SKM-1 treated with dmso at 0.1 percent for 144 hours (cell line): ENCODE results near the gene SNAPC3.
"Not testable (repeated sequence)": the region's sequence is repeated elsewhere in the genome, so short reads cannot be mapped to it uniquely, and the experiment has no call there.

Experiments
- DNase-seq: peaks from one replicate; lab custom pipeline; 2025; ENCODE audit not compliant: unreplicated experiment; lab: John Stamatoyannopoulos, UW

The SNAPC3 gene

GRCh38 chr9:15422372-15423230 is at the start of gene SNAPC3:
SNAPC3 (plus strand) TSS chr9:15422876; CDS start chr9:15422880, 4 bp downstream.
- peak; percentile 95 for DNase-seq

- DNase-seq, result no peak
Observed at GRCh38 chr9:15373881-15374280, 48.8 kb upstream of the SNAPC3 start.

GRCh38 chr9:15374310-15374709 is 48.4 kb upstream of the SNAPC3 start:
- peak; percentile 78 for DNase-seq

GRCh38 chr9:15374825-15375224 is 47.9 kb upstream of the SNAPC3 start:
- no peak for DNase-seq

- DNase-seq, result no peak
Observed at GRCh38 chr9:15377625-15378540, 44.8 kb upstream of the SNAPC3 start.

GRCh38 chr9:15379317-15379716 is 43.4 kb upstream of the SNAPC3 start:
- not testable (repeated sequence) for DNase-seq

GRCh38 chr9:15379888-15380287 is 42.8 kb upstream of the SNAPC3 start:
- not testable (repeated sequence) for DNase-seq

GRCh38 chr9:15381491-15381890 is 41.2 kb upstream of the SNAPC3 start:
- no peak for DNase-seq

GRCh38 chr9:15386465-15386864 is 36.2 kb upstream of the SNAPC3 start:
- no peak for DNase-seq

GRCh38 chr9:15389173-15389572 is 33.5 kb upstream of the SNAPC3 start:
- no peak for DNase-seq

- DNase-seq, result no peak
Observed at GRCh38 chr9:15389631-15390030, 33.0 kb upstream of the SNAPC3 start.

GRCh38 chr9:15390201-15390600 is 32.5 kb upstream of the SNAPC3 start:
- no peak for DNase-seq

GRCh38 chr9:15392363-15392762 is 30.3 kb upstream of the SNAPC3 start:
- no peak for DNase-seq

GRCh38 chr9:15400281-15400941 is 22.3 kb upstream of the SNAPC3 start:
- DNase-seq, result no peak

- DNase-seq, result no peak
Observed at GRCh38 chr9:15401266-15401665, 21.4 kb upstream of the SNAPC3 start.

- no peak for DNase-seq
Observed at GRCh38 chr9:15403155-15403554, 19.5 kb upstream of the SNAPC3 start.

GRCh38 chr9:15404171-15404570 is 18.5 kb upstream of the SNAPC3 start:
- DNase-seq, result no peak

GRCh38 chr9:15416880-15417279 is 5.8 kb upstream of the SNAPC3 start:
- no peak for DNase-seq

- no peak for DNase-seq
Observed at GRCh38 chr9:15417626-15418025, 5.0 kb upstream of the SNAPC3 start.

GRCh38 chr9:15420796-15421195 is 1.9 kb upstream of the SNAPC3 start:
- DNase-seq, result no peak

- no peak for DNase-seq
Observed at GRCh38 chr9:15421532-15421931, 1.1 kb upstream of the SNAPC3 start.
